PFSK-1 (cell line): ENCODE measurements around the gene FAM53B.

Source experiments
- FOXP2 ChIP-seq: optimal IDR thresholded peaks from 2 replicates; pipeline ENCODE3; 2011; ENCODE audit warnings: borderline replicate concordance, control low read depth, inconsistent platforms; ENCODE audit not compliant: insufficient read depth; ENCODE audit errors: extremely low read length, extremely low read depth
- POLR2AphosphoS5 ChIP-seq: IDR thresholded peaks from 2 replicates; pipeline ENCODE4 v1.6.1; 2012; ENCODE audit warnings: low read depth, mild to moderate bottlenecking, control low read depth, low read length, moderate library complexity
- SIN3A ChIP-seq: IDR thresholded peaks from 2 replicates; pipeline ENCODE4 v1.6.1; 2012; ENCODE audit warnings: mild to moderate bottlenecking, low read length, moderate library complexity, borderline replicate concordance; ENCODE audit not compliant: insufficient read depth
- TAF1 ChIP-seq: IDR thresholded peaks from 2 replicates; pipeline ENCODE4 v1.6.1; 2012; ENCODE audit warnings: low read length, control low read depth, borderline replicate concordance; ENCODE audit not compliant: insufficient read depth
- TF ChIP-seq, protein P1 (sequence below), 2 experiments: IDR thresholded peaks; 2 replicates each; pipeline versions ENCODE4 v1.6.1 to v1.8.0; 2011 to 2012; ENCODE audit warnings: low read depth in 2 of 2, low read length in 2 of 2, control low read depth in 1 of 2, inconsistent platforms in 1 of 2, mild to moderate bottlenecking in 1 of 2, moderate library complexity in 1 of 2; ENCODE audit not compliant: insufficient read depth in 1 of 2

DNA sequence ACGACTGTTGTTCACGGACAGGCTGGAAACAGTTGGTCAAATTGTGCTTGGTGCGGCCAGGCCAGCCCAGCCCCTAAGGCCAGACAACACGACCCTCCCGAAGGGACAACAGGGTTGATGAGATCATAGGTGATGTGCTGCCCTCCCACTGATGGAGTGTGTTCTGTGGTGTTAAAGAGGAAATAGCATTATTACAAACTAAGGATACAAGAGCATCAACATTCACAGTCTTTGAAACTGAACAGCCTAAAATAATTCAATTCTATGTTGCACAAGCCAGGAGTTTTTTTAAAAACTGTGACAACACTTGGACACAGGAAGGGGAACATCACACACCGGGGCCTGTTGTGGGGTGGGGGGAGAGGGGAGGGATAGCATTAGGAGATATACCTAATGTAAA is 87.6 kb downstream of the FAM53B start:
- TF ChIP-seq, protein P1, sequence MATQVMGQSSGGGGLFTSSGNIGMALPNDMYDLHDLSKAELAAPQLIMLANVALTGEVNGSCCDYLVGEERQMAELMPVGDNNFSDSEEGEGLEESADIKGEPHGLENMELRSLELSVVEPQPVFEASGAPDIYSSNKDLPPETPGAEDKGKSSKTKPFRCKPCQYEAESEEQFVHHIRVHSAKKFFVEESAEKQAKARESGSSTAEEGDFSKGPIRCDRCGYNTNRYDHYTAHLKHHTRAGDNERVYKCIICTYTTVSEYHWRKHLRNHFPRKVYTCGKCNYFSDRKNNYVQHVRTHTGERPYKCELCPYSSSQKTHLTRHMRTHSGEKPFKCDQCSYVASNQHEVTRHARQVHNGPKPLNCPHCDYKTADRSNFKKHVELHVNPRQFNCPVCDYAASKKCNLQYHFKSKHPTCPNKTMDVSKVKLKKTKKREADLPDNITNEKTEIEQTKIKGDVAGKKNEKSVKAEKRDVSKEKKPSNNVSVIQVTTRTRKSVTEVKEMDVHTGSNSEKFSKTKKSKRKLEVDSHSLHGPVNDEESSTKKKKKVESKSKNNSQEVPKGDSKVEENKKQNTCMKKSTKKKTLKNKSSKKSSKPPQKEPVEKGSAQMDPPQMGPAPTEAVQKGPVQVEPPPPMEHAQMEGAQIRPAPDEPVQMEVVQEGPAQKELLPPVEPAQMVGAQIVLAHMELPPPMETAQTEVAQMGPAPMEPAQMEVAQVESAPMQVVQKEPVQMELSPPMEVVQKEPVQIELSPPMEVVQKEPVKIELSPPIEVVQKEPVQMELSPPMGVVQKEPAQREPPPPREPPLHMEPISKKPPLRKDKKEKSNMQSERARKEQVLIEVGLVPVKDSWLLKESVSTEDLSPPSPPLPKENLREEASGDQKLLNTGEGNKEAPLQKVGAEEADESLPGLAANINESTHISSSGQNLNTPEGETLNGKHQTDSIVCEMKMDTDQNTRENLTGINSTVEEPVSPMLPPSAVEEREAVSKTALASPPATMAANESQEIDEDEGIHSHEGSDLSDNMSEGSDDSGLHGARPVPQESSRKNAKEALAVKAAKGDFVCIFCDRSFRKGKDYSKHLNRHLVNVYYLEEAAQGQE (IDR thresholded peaks at IDR 0.05; ENCODE audit: insufficient read depth in 1 of 2, low read depth in 2 of 2, low read length in 2 of 2) = no peak
- TF ChIP-seq POLR2AphosphoS5 (no peak), TAF1 (no peak), SIN3A (no peak), FOXP2 (no peak)
